Astrocyte of the cerebellum (primary cell): ENCODE results near the gene EFTUD2.

ENCODE experiments used
- DNase-seq: peaks from one replicate; pipeline ENCODE4 v3.0.0-alpha.2; 2011; ENCODE audit warnings: low read depth
- H3K4me3 ChIP-seq: 2 replicates; pipeline ENCODE4 v1.5.1; 2011; ENCODE audit warnings: mild to moderate bottlenecking, low read depth, low read length, moderate library complexity
- CTCF ChIP-seq: IDR thresholded peaks from 2 replicates; pipeline ENCODE4 v1.5.1; 2012; ENCODE audit warnings: low read length, low read depth, moderate library complexity, mild to moderate bottlenecking; ENCODE audit errors: missing control alignments
- in situ Hi-C: cut with HindIII; loops from 2 replicates; pipeline ENCODE4 v1.10.0; 2017; ENCODE audit warnings: low sequenced_read_pairs

Gene EFTUD2

DNA sequence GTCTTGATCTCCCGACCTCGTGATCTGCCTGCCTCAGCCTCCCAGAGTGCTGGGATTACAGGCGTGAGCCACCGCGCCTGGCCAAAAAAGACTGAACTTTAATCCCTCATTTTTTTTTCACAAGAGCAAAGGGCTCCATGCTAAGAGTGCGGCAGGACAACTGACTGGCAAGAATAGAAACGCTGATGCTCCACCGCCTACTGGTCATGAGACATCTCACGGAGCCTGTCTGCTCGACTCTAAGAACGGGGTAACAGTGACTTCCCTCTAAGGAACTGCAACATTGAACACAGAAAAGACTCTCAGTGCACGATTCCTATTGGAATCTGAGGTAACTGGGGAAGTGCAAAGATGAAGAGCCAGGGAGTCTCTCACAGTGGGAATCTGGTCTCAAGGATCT is 27.7 kb downstream of the EFTUD2 start:
- DNase-seq = no peak
- in situ Hi-C loops = no loop called here
- TF ChIP-seq CTCF = no peak
- H3K4me3 ChIP-seq = no peak overlapping the region

DNA sequence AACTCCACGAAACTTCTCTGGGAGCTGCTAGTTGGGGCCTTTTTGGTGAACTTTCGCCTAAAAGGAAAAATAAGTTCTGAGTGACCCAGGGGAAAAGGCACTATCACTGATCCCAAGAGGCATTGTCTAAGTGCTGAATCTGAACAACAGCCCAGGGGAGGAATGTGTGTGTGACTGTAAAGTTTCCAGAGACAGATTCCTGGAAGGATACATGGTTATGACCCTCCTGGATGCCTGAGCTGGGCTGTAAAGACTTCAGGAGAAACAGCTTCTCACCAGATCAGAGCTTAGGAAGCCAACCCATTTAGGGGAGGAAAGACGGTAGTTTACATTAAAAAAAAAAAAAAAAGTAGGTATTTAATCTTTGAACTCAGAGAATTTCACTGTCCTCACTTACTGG is 31.4 kb downstream of the EFTUD2 start:
- no peak for DNase-seq
- in situ Hi-C loops = no loop called here
- no peak overlapping the region for H3K4me3 ChIP-seq
- no peak for TF ChIP-seq CTCF

GRCh38 chr17:44865931-44866330 is 33.3 kb downstream of the EFTUD2 start:
- in situ Hi-C loops = no loop called here
- no peak for DNase-seq
- no peak overlapping the region for H3K4me3 ChIP-seq
- no peak for TF ChIP-seq CTCF

DNA sequence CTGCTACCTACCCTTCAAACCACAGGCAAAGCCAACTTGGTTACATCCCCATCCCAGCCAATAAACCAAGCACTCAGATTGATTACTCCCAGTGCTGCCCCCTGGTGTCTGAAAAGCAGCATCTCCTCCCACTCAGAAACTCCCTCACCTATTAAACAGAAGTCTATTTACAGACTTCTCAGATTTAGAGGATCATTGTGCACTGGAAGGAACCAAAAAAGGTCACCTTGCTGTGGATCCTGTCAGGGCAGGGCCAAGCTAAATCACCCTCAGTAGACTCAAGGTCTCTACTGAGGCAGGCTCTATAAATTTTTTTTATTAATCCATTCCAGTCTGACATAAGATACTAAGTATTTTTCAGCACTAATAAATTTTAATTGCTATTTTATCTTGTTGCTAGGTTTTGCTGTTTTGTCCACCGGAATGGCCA is 34.0 kb downstream of the EFTUD2 start:
- in situ Hi-C loops = no loop called here
- DNase-seq = peak; percentile 62
- TF ChIP-seq CTCF = peak; percentile 85

GRCh38 chr17:44864831-44865230 is 34.4 kb downstream of the EFTUD2 start:
- TF ChIP-seq CTCF = no peak
- in situ Hi-C loops = no loop called here
- H3K4me3 ChIP-seq = no peak overlapping the region
- no peak for DNase-seq

More for the DNA sequence above, 34.0 kb downstream of the EFTUD2 start:
- no peak overlapping the region for H3K4me3 ChIP-seq

DNA sequence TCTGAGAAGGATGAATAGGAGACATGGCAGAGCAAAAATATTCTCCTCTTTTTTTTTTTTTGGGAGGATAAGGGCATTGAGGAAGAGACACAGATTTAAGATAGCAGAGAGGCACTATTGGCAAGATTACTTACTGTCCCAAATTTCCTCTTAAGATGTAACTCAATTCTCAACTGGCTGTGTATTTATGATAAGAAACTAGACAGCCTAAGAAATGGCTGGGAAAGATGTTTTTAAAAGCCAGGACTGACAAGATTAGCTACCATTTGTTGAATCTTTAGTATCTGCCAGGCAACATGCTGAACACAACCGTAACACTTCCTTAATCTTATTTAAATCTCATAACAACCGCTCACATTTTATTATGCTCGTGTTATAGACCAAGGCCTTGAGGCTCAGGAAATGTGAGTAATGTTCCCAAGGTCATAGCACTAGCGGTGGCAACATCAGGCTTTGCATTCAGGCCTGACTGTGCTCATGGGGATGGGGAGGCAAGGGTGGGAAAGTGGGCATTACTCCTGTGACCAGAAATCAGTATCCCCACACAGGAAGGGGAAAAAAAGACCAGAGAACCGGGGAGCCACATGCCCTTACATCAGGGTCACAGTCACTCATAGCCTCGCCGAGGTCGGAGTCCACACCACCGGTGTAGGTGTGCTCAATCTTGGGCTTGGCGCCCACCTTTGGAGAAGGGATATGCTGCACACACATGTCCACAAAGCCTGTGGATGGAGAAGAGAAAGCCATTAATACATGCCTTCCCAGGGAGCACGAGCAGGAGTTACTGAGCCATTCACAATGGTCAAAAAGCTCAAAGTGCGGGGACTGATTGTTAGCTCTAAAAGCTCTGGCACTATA is 36.0 kb downstream of the EFTUD2 start:
- in situ Hi-C loops = no loop called here
- no peak for DNase-seq
- H3K4me3 ChIP-seq = no peak overlapping the region
- no peak for TF ChIP-seq CTCF
